Measurements from ENCODE around the gene BABAM2. TPM values are rescaled to one million over a fixed set of nuclear protein-coding genes. Genes with fewer than 3 reads are reported as not detected.

The BABAM2 gene
- total and polyA plus RNA-seq, 2 experiments from 2014 or later: 17.8 to 21.5 TPM

- Histone ChIP-seq H3K79me2 (replicated peaks; ENCODE audit: insufficient read depth) (no peaks in the 10 kb centered on the region), H3K9me2 (ENCODE audit: insufficient read depth) (no peaks in the 10 kb centered on the region), H3K4me3 (no peak overlapping the region), H2AFZ (no peak overlapping the region), H3K4me2 (no peak overlapping the region), H3K36me3 (ENCODE audit: insufficient read depth) (no peaks in the 10 kb centered on the region), H3K4me1 (ENCODE audit: insufficient read depth) (peaks cover 13% of the 10 kb centered on the region; the same call in 1 of the 2 replicates), H4K20me1 (replicated peaks; ENCODE audit: insufficient read depth) (no peaks in the 10 kb centered on the region), H3K27me3 (ENCODE audit: insufficient read depth) (no peaks in the 10 kb centered on the region), H3K27ac (ENCODE audit: low read depth) (no peak overlapping the region), H3F3A (replicated peaks; ENCODE audit: low read depth) (no peaks in the 10 kb centered on the region)
- ATAC-seq: no peak
- peaks cover 22% of the 10 kb centered on the region for H3K4me1 Mint-ChIP-seq
- DNase-seq (ENCODE audit: low spot score): no peak
- no peaks in the 10 kb centered on the region for H3K27me3 Mint-ChIP-seq (ENCODE audit: insufficient read depth, low read depth, poor library complexity)
- no peaks in the 10 kb centered on the region for H3K36me3 Mint-ChIP-seq (ENCODE audit: low read depth)
- H3K9me3 Mint-ChIP-seq: no peaks in the 10 kb centered on the region
- H3K27ac Mint-ChIP-seq: no peak overlapping the region
- no peak overlapping the region for H3K4me3 Mint-ChIP-seq
- TF ChIP-seq EZH2 (IDR thresholded peaks at IDR 0.05; ENCODE audit: low read depth, unreplicated experiment): no peak
- no peak for TF ChIP-seq STAT1 (IDR thresholded peaks at IDR 0.05; ENCODE audit: unreplicated experiment)
Observed at GRCh38 chr2:28270456-28271152, 380.1 kb downstream of the BABAM2 start.

GRCh38 chr2:28271231-28271918 lies 380.8 kb downstream of the BABAM2 start:
- H3K4me2 ChIP-seq: no peak overlapping the region
- peaks cover 22% of the 10 kb centered on the region for H3K4me1 Mint-ChIP-seq
- no peaks in the 10 kb centered on the region for H3K9me2 ChIP-seq (ENCODE audit: insufficient read depth)
- ATAC-seq (no peak), DNase-seq (ENCODE audit: low spot score) (no peak)
- H4K20me1 ChIP-seq (replicated peaks; ENCODE audit: insufficient read depth): no peaks in the 10 kb centered on the region
- H3K27me3 Mint-ChIP-seq (ENCODE audit: insufficient read depth, low read depth, poor library complexity): no peaks in the 10 kb centered on the region
- H3K79me2 ChIP-seq (replicated peaks; ENCODE audit: insufficient read depth): no peaks in the 10 kb centered on the region
- no peaks in the 10 kb centered on the region for H3F3A ChIP-seq (replicated peaks; ENCODE audit: low read depth)
- no peaks in the 10 kb centered on the region for H3K36me3 ChIP-seq (ENCODE audit: insufficient read depth)
- no peaks in the 10 kb centered on the region for H3K36me3 Mint-ChIP-seq (ENCODE audit: low read depth)
- no peak overlapping the region for H3K27ac Mint-ChIP-seq
- H3K27ac ChIP-seq (ENCODE audit: low read depth): no peak overlapping the region
- H3K27me3 ChIP-seq (ENCODE audit: insufficient read depth): no peaks in the 10 kb centered on the region
- no peaks in the 10 kb centered on the region for H3K9me3 Mint-ChIP-seq
- H3K4me3 Mint-ChIP-seq: no peak overlapping the region
- H3K4me3 ChIP-seq: no peak overlapping the region
- no peak overlapping the region for H2AFZ ChIP-seq
- H3K4me1 ChIP-seq (ENCODE audit: insufficient read depth): peaks cover 13% of the 10 kb centered on the region; the same call in 1 of the 2 replicates
- TF ChIP-seq EZH2 (IDR thresholded peaks at IDR 0.05; ENCODE audit: low read depth, unreplicated experiment) (no peak), REST (IDR thresholded peaks at IDR 0.05; ENCODE audit: unreplicated experiment) (no peak), ZNF462 (CRISPR knock-in tag; IDR thresholded peaks at IDR 0.05) (no peak), CTCF (conservative IDR thresholded peaks at IDR 0.05; ENCODE audit: low read depth in 2 of 2) (no peak), STAT1 (IDR thresholded peaks at IDR 0.05; ENCODE audit: unreplicated experiment) (no peak), JUNB (IDR thresholded peaks at IDR 0.05; ENCODE audit: unreplicated experiment) (no peak), ZNF114 (CRISPR knock-in tag; IDR thresholded peaks at IDR 0.05) (no peak)
